ENCODE results near the gene CDC23.
"Not testable (repeated sequence)": the region's sequence is repeated elsewhere in the genome, so short reads cannot be mapped to it uniquely, and the experiment has no call there.

The CDC23 gene

GRCh38 chr5:138213161-138214029, at the start of gene CDC23:
CDC23 (minus strand) TSS chr5:138213323; CDS start chr5:138213312, 11 bp downstream.
- DNase-seq (ENCODE audit: low read depth), result peak; percentile 96
- TF ChIP-seq CTCF (IDR thresholded peaks at IDR 0.05; ENCODE audit: control insufficient read depth, extremely low read depth, insufficient read depth), result no peak
- peak within 1 kb of the TSS; percentile 96 for H3K4me3 ChIP-seq (ENCODE audit: low read depth, low read length)

GRCh38 chr5:138258704-138259292, 45.7 kb upstream of the CDC23 start:
- DNase-seq (ENCODE audit: low read depth), result no peak
- TF ChIP-seq CTCF (IDR thresholded peaks at IDR 0.05; ENCODE audit: control insufficient read depth, extremely low read depth, insufficient read depth), result no peak
- H3K4me3 ChIP-seq (ENCODE audit: low read depth, low read length), result no peak overlapping the region

- no peak overlapping the region for H3K4me3 ChIP-seq (ENCODE audit: low read depth, low read length)
- no peak for TF ChIP-seq CTCF (IDR thresholded peaks at IDR 0.05; ENCODE audit: control insufficient read depth, extremely low read depth, insufficient read depth)
- no peak for DNase-seq (ENCODE audit: low read depth)
Observed at GRCh38 chr5:138257583-138257982, 44.5 kb upstream of the CDC23 start.

- DNase-seq (ENCODE audit: low read depth), result no peak
- no peak overlapping the region for H3K4me3 ChIP-seq (ENCODE audit: low read depth, low read length)
- TF ChIP-seq CTCF (IDR thresholded peaks at IDR 0.05; ENCODE audit: control insufficient read depth, extremely low read depth, insufficient read depth), result no peak
Observed at GRCh38 chr5:138252944-138253343, 39.8 kb upstream of the CDC23 start.

- not testable (repeated sequence) for DNase-seq (ENCODE audit: low read depth); H3K4me3 ChIP-seq (ENCODE audit: low read depth, low read length)
Observed at GRCh38 chr5:138247800-138248199, 34.7 kb upstream of the CDC23 start.

GRCh38 chr5:138246822-138247221, 33.7 kb upstream of the CDC23 start:
- TF ChIP-seq CTCF (IDR thresholded peaks at IDR 0.05; ENCODE audit: control insufficient read depth, extremely low read depth, insufficient read depth), result no peak

GRCh38 chr5:138246334-138246733, 33.2 kb upstream of the CDC23 start:
- H3K4me3 ChIP-seq (ENCODE audit: low read depth, low read length), result no peak overlapping the region
- no peak for TF ChIP-seq CTCF (IDR thresholded peaks at IDR 0.05; ENCODE audit: control insufficient read depth, extremely low read depth, insufficient read depth)
- no peak for DNase-seq (ENCODE audit: low read depth)

More at GRCh38 chr5:138246822-138247221, 33.7 kb upstream of the CDC23 start:
- no peak for DNase-seq (ENCODE audit: low read depth)
- H3K4me3 ChIP-seq (ENCODE audit: low read depth, low read length), result no peak overlapping the region
